GF-D8 (cell line): ENCODE data around the gene SLC6A7.

Source experiments
- DNase-seq: peaks from one replicate; lab custom pipeline; 2025; lab: John Stamatoyannopoulos, UW

SLC6A7 gene

GRCh38 chr5:150195736-150196485 lies 6.0 kb downstream of the SLC6A7 start:
- no peak for DNase-seq

- DNase-seq, result no peak
Measured at GRCh38 chr5:150196514-150196913, 6.7 kb downstream of the SLC6A7 start.

GRCh38 chr5:150196986-150197385 lies 7.1 kb downstream of the SLC6A7 start:
- DNase-seq, result no peak

GRCh38 chr5:150197476-150197875 lies 7.6 kb downstream of the SLC6A7 start:
- no peak for DNase-seq

GRCh38 chr5:150202501-150202900 lies 12.6 kb downstream of the SLC6A7 start:
- DNase-seq, result no peak

GRCh38 chr5:150203832-150204589 lies 14.1 kb downstream of the SLC6A7 start:
- DNase-seq, result no peak

- DNase-seq, result no peak
Measured at GRCh38 chr5:150204590-150204960, 14.7 kb downstream of the SLC6A7 start.

GRCh38 chr5:150206098-150206778 lies 16.4 kb downstream of the SLC6A7 start:
- no peak for DNase-seq

GRCh38 chr5:150206779-150207115 lies 16.9 kb downstream of the SLC6A7 start:
- DNase-seq, result no peak

- DNase-seq, result no peak
Measured at GRCh38 chr5:150208187-150209098, 18.6 kb downstream of the SLC6A7 start.

- no peak for DNase-seq
Measured at GRCh38 chr5:150209099-150209635, 19.3 kb downstream of the SLC6A7 start.

GRCh38 chr5:150210644-150211043 lies 20.8 kb downstream of the SLC6A7 start:
- no peak for DNase-seq

GRCh38 chr5:150211156-150212030 lies 21.5 kb downstream of the SLC6A7 start:
- DNase-seq, result no peak

GRCh38 chr5:150213530-150213929 lies 23.7 kb downstream of the SLC6A7 start:
- DNase-seq, result no peak

GRCh38 chr5:150214289-150214688 lies 24.4 kb downstream of the SLC6A7 start:
- no peak for DNase-seq

- no peak for DNase-seq
Measured at GRCh38 chr5:150215979-150216944, 26.4 kb downstream of the SLC6A7 start.

- DNase-seq, result no peak
Measured at GRCh38 chr5:150217038-150217437, 27.2 kb downstream of the SLC6A7 start.

- DNase-seq, result no peak
Measured at GRCh38 chr5:150217873-150218692, 28.2 kb downstream of the SLC6A7 start.

- no peak for DNase-seq
Measured at GRCh38 chr5:150218693-150219035, 28.8 kb downstream of the SLC6A7 start.
